Activated CD8-positive, alpha-beta memory T cell treated with anti-CD3 and anti-CD28 coated beads for 4 hours (primary cell): Measurements from ENCODE around the gene ARNT2.

ENCODE experiments used
- DNase-seq, 2 donors: peaks; one replicate each; pipeline ENCODE4 v3.0.0-alpha.2; 2020; ENCODE audit warnings: low read depth in 2 of 2

The ARNT2 gene

GRCh38 chr15:80514071-80514780 lies 110.0 kb downstream of the ARNT2 start:
- DNase-seq: no peak

- no peak for DNase-seq
Observed at GRCh38 chr15:80517290-80517689, 113.1 kb downstream of the ARNT2 start.

GRCh38 chr15:80518522-80518921 lies 114.3 kb downstream of the ARNT2 start:
- DNase-seq: no peak

- no peak for DNase-seq
Observed at GRCh38 chr15:80523746-80524145, 119.6 kb downstream of the ARNT2 start.

GRCh38 chr15:80525853-80526252 lies 121.7 kb downstream of the ARNT2 start:
- no peak for DNase-seq

GRCh38 chr15:80526556-80527340 lies 122.6 kb downstream of the ARNT2 start:
- DNase-seq: no peak

GRCh38 chr15:80527406-80527805 lies 123.2 kb downstream of the ARNT2 start:
- no peak for DNase-seq

GRCh38 chr15:80527961-80528360 lies 123.8 kb downstream of the ARNT2 start:
- DNase-seq: no peak

- no peak for DNase-seq
Observed at GRCh38 chr15:80530737-80531365, 126.7 kb downstream of the ARNT2 start.

- no peak for DNase-seq
Observed at GRCh38 chr15:80531388-80531787, 127.2 kb downstream of the ARNT2 start.

- no peak for DNase-seq
Observed at GRCh38 chr15:80531796-80532195, 127.6 kb downstream of the ARNT2 start.

- no peak for DNase-seq
Observed at GRCh38 chr15:80533790-80534333, 129.7 kb downstream of the ARNT2 start.

GRCh38 chr15:80536231-80536630 lies 132.0 kb downstream of the ARNT2 start:
- DNase-seq: no peak

- DNase-seq: no peak
Observed at GRCh38 chr15:80536716-80537115, 132.5 kb downstream of the ARNT2 start.

- DNase-seq: no peak
Observed at GRCh38 chr15:80545078-80545477, 140.9 kb downstream of the ARNT2 start.

GRCh38 chr15:80547264-80547663 lies 143.1 kb downstream of the ARNT2 start:
- DNase-seq: no peak

- no peak for DNase-seq
Observed at GRCh38 chr15:80549191-80549590, 145.0 kb downstream of the ARNT2 start.

- DNase-seq: no peak
Observed at GRCh38 chr15:80549654-80550053, 145.5 kb downstream of the ARNT2 start.

- no peak for DNase-seq
Observed at GRCh38 chr15:80550219-80550907, 146.2 kb downstream of the ARNT2 start.

- no peak for DNase-seq
Observed at GRCh38 chr15:80550908-80551260, 146.7 kb downstream of the ARNT2 start.

GRCh38 chr15:80551348-80551747 lies 147.2 kb downstream of the ARNT2 start:
- DNase-seq: no peak

GRCh38 chr15:80554560-80554959 lies 150.4 kb downstream of the ARNT2 start:
- DNase-seq: no peak
